Stimulated activated naive CD8-positive, alpha-beta T cell treated with anti-CD3 and anti-CD28 coated beads, Interleukin-15, Interleukin-2, amounts not matched to agents 100 U/mL and 50 U/mL, for 24 hours (primary cell): Measurements from ENCODE around the gene PLCB4.

ENCODE experiments used
- ATAC-seq: fragments of 150-1000 bp; cut with Tn5 transposase; one replicate; pipeline ENCODE4 v1.10.0; 2021
- DNase-seq: peaks from one replicate; pipeline ENCODE4 v3.0.0; 2021

The PLCB4 gene

DNA sequence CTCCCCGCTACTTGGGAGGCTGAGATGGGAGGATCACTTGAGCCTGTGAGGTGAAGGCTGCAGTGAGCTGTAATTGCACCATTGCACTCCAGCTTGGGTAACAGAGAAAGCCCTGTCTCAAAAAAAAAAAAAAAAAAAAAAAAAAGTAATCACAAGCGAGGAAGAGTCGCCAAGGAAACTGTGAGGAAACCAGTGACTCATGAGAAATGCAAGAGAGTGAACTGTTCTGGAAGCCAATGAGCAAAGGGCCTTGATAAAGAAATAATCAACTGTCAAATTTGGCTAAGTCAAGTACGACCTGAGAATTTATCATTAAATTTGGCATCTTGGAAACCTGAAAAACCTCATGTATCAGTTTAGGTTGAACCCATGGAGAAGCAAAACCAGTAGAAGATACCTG, 429.4 kb downstream of the PLCB4 start:
- DNase-seq: no peak
- no peak for ATAC-seq

DNA sequence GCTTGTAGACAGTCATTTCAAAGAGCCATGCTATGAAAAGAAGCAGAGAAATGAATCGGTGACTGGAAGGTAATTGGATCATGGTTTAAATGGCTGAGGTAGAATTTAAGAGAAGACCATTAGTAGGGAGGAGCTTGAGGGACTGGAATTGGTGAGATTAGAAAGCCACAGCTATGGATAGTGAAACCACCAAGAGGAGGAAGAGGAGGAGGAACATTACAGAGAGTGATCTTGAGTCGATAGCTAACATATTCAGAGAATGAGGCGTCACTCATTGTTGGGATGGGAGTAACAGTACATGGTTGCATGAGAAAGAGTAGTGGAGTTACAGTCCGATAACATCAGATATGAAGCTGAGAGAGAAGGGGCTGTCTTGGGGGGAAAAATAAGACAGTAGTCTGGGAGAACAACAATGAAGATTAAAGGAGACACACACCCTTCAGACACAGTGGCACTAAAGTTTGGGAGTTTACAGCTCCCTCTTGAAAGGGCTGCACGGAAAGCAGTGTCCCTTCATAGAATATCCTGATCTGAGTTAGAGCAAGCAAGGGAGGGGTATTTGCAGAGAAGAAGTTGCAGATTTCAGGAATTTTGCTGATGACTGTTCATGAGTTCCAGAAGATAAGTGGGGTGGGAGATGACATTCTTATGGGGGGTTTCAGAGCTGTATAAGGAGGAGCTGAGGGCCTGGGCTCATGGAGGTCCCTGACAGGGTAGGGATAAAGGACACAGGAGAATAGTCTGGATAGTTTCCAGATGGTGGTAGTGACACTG, 430.4 kb downstream of the PLCB4 start:
- no peak for DNase-seq
- ATAC-seq: no peak

DNA sequence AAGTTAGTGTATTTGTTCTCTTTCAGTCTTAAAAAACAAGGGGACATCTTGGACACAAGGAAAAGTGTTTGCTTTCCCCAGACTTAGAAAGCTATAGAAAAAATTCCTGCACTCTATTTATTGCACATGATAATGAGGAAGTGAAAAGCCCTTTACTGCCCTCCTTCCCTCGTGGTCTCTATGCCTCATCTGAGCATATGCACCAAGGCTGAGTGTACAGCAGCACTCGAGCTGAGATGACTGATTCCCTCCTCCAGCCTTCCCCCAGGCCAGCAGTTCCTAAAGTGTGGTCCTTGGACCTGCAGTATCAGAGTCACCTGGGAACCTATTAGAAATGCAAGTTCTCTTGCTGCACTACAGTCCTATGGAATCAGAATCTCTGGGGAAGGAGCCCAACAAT, 431.2 kb downstream of the PLCB4 start:
- ATAC-seq: peak; percentile 19

DNA sequence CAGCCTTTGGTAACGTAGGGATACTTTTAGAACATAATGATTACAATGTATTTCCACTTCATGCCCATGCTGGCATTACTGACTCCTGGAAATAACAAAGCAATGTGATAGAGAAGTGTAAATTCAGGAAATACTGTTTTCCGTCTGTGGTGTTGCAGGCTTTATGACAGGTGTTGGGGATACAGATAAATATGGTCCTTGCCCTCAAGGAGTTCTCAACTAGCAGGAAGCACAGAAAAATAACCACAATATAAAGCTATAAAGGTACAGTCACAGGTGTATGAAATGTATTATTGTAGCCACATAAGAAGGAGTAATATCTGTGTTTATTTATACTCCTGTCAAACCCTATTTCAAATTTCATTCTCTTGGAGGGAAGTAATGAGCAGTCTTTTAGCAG, 432.6 kb downstream of the PLCB4 start:
- DNase-seq (no peak), ATAC-seq (no peak)

More for the DNA sequence above, 431.2 kb downstream of the PLCB4 start:
- DNase-seq: no peak

DNA sequence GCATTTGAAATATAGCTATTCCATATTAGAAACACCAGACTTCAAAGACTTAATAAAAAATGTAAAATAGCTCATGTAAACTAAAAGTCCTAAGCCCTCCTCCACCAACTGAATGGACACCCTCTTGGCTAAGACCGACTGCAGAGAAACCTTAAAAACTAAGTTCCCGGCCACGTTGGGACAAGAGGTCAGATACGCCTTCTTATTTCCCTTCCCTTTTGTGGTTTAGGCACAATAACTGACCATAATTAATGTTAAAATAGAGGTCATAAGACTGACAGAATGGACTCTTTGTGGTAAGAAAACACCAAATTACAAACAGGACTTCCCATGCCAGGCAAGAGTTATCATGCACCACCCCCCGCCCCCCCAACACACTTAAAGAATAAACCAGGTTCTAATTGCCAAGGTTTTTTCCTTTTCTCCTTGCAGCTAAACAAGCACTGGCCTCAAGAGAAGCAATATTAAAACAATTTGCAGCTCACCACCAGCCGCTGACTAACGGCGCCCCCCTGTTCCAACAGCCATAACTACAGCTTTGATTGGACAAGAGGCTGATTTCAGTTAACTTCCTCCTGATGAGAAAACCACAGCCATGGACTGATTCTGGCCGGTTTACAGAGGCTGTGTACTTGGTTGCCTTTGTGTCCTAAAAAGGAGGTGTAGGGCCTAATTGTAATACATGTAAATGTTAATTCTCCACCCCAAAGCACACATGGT, 434.8 kb downstream of the PLCB4 start:
- ATAC-seq (no peak), DNase-seq (no peak)

DNA sequence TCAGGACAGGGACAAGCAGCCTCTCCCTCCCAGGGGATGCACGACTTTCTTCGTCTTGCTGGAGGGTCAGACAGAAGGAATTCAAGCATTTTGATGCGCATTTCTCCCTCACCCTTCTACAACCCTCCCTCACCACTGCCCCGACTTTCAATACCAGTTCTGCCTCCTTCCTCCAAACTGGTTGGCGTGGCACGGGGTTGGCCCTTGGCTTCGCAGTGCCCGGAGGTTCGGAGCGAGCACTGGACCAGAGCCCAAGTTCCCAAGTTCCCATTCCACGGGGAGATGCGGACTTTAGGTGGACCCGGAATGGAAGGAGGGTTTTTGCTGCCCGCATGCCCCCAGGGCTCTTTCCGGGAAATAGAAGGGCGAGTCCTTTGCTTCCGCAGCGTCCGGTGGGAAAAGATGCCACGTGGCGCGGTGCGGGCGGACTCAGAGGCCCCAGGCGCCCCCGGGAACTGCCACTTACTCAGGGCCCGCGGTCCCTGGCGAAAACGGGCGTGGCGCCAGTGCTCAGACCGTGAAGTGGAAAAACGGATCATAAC, 437.5 kb downstream of the PLCB4 start:
- ATAC-seq: no peak

DNA sequence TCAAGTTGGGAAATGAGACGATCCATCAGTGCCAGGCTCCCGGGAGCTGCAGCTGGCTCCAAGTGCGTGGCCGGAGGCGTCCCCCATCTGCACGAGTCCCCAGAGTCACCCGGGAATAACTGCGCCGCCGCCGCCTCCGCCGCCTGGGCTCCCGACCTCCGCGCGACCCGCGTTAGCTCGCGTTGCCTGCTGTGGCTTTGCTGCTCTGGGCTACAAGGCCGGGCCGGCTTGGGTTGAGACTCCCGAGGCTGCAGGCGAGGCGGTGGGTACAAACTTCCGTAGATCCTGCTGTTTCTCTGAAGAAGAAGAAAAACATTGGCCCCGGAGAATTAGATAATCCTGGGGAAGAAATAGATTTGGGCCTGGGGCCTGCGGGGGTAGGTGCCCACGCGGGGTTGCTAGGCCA, 438.1 kb downstream of the PLCB4 start:
- no peak for DNase-seq

More for the DNA sequence above, 437.5 kb downstream of the PLCB4 start:
- DNase-seq: no peak

DNA sequence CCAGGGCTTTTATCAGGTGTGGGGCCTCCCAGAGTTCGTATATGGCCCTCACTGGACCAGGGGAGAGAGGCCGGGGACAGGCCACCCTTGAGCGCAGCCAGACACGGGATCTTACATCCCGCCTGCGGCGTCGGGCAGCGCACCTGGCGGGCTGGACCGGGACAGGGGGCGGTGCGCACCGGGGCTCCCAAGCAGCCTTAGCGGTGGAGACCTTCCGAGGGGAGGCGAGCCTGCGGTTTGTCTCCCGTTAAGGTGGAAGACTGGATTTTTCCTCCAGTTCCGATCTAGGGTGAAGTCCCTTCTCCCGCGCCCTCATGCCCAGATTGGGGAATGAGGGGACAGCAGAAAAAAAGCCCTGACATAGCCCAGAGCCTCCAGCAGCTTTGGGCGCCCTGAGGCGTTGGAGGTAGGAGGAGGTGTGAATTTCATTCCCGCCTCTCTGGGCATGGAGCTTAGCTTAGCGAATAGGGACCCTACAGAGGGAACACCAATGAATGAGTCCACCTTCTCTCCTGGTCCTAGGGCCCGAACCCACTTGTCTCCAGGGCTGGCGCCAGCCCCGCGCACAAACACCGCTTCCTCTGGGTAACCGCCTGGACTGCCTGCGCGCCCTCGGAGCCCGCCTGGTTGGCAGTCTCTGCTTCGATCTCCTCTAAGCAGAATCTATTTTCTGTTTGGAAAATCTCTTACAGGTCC, 438.8 kb downstream of the PLCB4 start:
- ATAC-seq: no peak
- no peak for DNase-seq

More for the DNA sequence above, 438.1 kb downstream of the PLCB4 start:
- no peak for ATAC-seq

DNA sequence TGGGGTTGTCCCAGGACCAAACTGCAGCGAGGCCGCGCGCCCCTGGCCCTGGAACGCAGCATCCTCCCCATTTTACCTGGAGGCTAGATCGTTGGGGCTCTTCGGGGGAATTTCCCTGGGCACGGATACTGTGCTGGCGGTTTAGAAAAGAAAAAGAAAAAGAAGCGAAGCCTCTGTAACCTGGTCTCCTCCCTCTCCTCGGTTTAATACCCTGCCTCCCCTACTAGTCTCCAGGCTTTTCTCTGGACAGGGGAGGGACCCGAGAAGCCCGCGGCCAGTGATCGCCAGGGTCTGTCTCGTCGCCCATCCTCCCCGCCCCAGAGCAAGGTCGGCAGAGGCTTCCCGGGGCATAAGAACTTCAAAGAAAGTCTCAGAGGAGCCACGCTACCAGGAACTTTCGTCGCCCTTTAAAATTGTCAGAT, 439.4 kb downstream of the PLCB4 start:
- DNase-seq (no peak), ATAC-seq (no peak)

DNA sequence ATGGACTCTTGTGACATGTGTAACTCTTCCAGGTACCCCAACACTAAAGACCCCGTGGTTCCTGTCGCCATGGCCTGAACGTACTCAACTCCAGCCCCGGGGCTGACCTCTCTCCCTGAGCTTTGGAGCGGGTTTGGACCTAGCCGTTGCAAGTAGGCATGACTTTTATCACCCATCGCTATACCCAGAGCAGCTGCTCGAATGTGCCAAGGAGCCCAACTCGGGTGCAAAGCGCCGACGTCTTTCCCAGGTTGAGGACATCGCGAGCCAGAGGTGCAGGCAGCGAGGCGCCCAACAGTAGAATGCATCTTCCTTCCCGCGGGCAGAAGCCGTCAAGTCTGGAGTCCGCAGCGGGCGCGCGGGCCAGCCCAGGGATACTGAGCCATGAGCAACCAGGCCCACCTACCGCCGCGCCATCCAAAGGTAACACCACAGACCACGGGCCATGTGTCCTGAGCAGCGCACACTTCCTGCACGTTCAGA, 439.9 kb downstream of the PLCB4 start:
- ATAC-seq (no peak), DNase-seq (no peak)

DNA sequence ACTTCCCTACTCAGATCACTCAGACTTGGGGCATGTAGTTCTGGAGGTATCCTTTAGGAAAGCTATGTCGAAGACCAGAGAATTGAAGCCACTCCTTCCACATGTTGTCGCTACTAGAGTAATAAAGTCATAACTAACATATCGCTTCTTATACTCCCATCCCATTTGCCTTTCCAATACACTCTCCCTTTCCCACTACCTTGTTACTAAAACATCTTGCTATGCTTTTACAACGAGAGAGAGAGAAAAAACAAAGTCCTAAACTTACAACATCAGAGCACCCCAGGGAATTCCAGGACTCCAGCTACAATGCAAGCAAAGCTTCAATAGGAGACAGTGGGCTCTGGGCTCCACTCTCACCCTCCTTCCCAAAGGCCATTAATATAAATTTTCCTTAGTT, 440.4 kb downstream of the PLCB4 start:
- no peak for ATAC-seq
- DNase-seq: no peak

DNA sequence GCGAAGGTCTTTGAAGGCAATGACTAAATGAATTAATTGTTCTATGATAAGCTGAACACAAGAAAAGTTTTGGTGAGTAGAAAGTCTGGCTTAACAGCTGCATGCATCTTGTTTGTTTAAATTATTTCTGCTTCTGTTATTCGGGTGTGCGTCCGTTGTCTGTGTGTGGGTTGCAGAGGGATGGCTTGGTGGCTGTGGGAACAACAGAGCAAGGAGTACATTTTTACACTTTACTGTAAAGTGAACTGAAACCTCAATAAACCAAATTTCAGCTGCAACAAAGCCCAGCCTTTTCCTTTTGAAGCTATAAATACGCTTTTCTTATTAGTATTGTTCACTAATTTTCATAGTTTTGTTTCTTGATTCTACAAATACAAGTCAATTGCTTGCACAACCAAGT, 442.0 kb downstream of the PLCB4 start:
- no peak for ATAC-seq
- DNase-seq: no peak

DNA sequence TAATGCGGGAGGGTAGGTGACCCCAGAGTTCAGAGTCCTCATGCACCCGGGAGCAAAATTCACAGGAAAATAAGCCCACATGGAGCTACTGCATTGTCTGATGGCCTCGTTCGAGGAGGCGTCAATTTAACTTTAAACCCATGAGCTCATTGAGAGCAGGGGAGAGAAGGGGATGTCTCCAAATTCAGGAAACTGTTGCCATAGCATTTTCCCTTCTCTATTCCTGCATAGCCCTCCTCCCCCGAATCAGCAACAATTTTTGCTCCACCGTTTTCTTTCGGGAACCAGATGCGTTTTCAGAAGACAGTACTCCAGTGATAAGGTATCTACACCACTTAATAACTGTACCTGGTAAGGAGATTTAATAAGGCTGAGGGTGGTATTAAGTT, 445.2 kb downstream of the PLCB4 start:
- ATAC-seq: no peak

DNA sequence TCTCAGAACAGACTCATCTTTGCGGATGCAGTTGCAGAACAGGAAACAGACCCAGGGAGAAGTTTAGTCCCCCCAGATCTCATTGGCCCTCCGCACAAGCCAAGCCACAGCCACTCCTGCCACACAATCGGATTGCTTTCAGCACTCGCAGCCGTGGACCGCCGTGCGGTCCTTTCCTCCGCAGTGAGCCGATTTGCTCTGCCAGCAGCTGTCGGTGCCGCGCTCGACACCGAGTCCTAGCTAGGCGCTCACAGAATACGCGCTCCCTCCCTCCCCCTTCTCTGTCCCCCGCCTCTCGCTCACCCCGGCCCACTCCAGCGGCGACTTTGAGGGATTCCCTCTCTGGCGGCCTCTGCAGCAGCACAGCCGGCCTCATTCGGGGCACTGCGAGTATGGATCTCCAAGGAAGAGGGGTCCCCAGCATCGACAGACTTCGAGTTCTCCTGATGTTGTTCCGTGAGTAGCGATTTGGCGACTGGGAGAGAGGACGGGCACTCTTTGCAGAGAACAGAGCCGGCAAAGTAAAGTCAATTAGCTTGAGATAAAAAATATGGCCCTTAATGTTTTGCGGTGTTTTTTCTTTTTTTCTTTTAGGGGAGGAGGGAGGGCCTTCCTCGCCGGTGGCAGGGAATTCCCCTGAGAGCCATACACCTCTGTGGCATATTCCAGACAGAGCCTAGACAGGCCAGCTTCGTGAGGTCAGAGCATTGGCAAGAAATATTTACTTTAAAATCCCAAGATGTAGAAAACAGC, 445.8 kb downstream of the PLCB4 start, which contains the start of gene LAMP5:
Gene LAMP5 (plus strand): TSS at position 130 of the 753 bp plus-strand sequence. CDS start 263 bp downstream, at position 393.
- no peak for ATAC-seq

More for the DNA sequence above, 445.2 kb downstream of the PLCB4 start:
- no peak for DNase-seq

DNA sequence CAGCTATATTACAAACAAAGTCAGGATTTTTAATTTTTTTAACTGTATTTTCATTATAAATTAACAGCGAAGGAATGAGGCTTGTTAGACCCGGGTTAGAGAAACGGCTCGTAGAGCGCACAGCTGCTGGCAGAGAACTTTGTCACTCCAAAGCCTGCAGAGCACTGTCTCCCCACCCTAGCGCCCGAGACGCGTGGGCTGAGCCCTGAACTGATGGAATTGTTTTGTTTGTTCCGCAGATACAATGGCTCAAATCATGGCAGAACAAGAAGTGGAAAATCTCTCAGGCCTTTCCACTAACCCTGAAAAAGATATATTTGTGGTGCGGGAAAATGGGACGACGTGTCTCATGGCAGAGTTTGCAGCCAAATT, 446.3 kb downstream of the PLCB4 start:
- DNase-seq (no peak), ATAC-seq (no peak)

More for the DNA sequence above, 445.8 kb downstream of the PLCB4 start, which contains the start of gene LAMP5:
- DNase-seq: no peak

DNA sequence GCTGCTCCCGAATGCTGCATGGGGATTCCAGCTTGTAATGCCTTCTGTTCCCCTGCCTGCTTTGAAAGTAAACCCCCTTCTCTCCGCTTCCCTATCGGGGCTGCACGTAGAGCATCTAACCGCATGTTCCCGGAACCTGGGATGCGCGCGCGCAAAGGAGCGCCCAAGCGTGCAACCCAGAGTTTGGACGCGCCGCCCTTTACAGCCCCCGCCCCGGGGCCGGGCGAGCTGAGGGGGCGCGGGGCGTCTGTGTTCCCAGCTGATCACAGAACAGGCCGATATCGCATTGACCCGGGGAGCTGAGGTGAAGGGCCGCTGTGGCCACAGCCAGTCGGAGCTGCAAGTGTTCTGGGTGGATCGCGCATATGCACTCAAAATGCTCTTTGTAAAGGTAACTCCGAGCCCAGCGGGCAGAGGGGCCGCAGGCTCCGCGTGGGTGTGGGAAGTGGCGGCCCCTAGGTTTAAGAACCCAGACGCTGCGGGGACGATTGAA, 446.9 kb downstream of the PLCB4 start:
- no peak for DNase-seq
- ATAC-seq: no peak

DNA sequence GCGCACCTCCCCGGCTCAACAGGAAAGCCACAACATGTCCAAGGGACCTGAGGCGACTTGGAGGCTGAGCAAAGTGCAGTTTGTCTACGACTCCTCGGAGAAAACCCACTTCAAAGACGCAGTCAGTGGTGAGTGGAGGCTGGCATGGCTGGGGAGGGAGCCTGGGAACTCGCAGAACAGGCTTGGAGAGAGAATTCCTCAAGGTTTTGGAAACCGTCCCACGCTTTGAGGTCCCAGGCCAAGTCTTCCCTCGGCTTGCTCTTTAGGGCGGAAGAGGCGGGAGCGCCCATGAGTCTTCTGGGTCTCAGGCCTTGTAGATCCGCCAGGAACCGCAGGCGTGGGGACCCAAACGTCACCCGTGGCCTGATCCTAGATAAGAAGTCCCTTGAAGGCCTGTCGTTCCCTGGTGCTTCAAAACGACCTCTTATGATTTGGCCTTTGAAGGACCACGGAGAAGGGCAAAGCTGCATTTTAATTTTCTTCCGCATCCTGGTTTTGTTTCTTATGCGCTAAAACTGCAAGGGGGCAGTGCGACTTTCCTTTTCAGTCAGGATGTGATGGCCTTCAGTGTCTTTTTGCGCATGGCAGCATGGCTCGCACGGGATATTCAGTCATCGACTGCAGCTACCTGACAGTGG, 447.5 kb downstream of the PLCB4 start:
- DNase-seq (no peak), ATAC-seq (no peak)

DNA sequence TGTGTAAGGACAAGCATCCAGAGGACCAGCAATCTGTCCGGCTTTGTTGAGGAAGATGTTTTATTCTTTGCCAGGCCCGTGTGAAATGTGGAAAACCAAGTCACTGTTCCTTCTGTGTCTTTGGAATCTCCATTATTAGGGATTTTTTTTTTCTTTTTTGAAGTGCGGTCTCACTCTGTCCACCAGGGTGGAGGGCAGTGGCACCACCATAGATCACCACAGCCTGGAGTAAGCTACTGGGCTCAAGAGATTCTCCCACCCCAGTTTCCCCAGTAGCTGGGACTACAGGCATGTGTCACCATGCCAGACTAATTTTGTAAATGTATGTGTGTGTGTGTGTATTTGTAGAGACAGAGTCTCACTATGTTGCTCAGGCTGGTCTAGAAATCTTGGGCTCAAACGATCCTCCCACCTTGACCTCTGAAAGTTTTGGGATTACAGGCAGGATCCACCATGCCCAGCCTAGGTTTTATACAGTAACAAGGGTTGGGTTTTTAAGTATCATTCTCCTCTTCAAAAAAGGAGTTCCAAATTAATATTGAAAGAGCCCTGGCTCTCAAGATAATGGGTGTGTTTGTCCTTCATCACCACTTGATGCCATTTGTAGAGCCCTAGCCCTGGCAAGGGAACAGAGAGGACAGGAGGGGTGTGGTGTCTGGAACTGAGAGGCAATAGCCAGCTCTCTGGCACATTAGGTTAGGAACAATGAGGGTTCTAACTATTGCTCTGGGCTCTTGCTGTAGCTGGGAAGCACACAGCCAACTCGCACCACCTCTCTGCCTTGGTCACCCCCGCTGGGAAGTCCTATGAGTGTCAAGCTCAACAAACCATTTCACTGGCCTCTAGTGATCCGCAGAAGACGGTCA, 448.6 kb downstream of the PLCB4 start:
- ATAC-seq (no peak), DNase-seq (no peak)

DNA sequence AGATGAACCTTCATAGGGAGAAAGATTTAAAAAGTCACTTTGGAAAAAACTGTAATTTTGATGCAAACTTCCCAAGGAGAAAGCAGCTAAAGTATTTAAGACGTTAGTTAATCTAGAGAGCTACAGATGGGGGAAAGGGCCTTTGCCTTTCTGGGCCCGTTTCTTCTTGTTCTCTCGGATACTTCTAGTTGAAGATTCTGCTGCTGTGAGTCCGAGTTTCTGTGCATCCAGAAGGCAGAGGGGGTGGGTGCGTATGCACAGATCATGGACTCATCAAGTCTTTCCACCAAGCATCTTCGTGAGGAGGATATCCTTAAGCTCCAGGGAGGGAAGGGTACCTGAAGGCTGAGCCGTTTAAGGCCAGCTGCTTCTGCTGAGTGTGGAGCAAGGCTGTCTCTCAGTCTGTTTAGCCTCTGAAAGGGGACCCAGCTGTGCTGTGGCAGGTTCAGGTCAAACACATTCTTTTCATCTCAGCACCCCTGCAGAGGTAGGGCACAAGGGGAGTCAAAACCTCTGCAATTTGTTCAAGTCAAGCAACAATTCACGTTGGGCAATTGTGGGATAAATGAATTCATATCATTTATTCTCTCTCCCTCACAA, 449.8 kb downstream of the PLCB4 start:
- no peak for DNase-seq
- ATAC-seq: no peak

DNA sequence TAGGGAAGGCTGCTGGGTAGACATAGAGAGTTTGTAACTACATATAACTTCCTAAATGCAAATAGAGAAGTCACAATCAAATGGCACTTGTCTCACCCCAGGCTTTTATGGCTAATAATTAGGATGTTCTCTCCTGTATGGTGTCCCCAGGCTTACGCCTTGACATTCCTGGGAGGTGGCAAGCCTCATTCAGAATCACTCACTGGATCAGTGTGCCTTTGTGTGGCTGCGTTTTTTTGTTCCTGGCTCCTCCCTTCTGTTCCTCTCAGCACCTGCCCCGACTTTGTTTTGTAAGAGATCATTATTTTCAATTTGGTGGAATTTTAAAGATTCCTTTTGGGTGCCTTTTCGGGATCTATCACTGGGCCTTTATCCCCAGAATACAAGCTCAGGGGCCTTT, 451.2 kb downstream of the PLCB4 start:
- DNase-seq (no peak), ATAC-seq (no peak)
